HG03442 (cell line): ENCODE data around the gene SCP2.

Experiments
- ATAC-seq: cut with Tn5 transposase; IDR thresholded peaks from one replicate; pipeline ENCODE4 v1.9.1; 2021; ENCODE audit warnings: mild to moderate bottlenecking, moderate library complexity; ENCODE audit not compliant: unreplicated experiment

Gene SCP2

DNA sequence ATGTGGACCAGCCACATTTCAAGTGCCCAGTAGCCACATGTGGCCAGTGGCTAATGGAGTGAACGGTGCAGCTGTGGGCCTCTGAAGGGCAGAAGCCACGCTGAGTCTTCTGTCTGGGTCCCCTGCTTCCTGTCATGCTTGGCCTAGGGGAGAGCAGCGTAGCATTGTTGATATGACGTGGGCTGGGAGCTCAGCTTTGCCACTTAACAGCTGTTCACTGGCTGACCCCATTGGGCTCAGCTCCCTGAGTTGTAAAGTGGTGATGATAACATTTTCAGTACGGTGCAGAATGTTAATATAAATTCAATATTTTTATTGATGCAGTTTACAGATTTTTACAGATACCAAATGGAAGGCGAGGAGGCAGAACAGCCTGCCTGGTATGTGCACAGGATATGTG, 139.4 kb downstream of the SCP2 start:
- ATAC-seq: no peak

- ATAC-seq: no peak
Measured at GRCh38 chr1:53066891-53067738, 140.0 kb downstream of the SCP2 start.

DNA sequence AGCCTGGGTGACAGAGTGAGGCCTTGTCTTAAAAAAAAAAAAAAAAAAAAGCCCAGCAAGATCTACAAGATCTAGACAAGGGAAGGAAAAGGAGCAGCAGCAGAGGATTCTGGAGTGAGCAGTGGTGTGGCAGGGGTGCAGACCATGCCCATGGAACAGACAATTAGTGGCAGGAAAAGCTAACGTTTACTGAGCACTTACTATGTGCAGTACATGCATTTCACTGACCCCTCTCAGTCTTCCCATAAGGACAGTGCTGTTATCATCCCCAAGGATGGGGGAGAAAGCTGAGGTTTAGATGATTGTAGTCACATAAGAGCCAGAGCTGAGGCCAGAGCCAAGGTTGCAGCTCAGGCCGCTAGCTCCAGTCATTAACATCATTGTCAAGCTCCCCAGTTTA, 140.8 kb downstream of the SCP2 start:
- ATAC-seq: no peak

GRCh38 chr1:53068314-53069099, 141.4 kb downstream of the SCP2 start:
- no peak for ATAC-seq

DNA sequence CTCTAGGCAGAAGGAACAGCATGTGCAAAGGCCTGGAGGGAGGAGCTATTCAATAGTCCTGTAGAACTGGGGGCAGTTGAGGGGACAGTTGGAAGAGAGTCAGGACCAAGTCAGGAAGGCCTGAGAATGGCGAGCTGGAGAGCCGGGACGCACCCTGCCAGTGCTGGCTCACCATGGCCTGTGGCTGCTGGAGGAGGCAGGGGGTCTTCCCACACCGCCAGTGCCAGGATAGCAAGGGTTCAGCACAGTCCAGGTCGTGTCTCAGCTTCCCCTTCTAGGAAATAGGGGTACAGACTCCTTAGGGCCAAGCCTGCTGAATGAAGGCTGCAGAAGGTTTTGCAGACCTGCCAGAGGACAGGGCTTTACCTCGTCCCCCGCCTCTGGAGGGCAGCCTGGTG, 142.2 kb downstream of the SCP2 start:
- ATAC-seq: no peak

DNA sequence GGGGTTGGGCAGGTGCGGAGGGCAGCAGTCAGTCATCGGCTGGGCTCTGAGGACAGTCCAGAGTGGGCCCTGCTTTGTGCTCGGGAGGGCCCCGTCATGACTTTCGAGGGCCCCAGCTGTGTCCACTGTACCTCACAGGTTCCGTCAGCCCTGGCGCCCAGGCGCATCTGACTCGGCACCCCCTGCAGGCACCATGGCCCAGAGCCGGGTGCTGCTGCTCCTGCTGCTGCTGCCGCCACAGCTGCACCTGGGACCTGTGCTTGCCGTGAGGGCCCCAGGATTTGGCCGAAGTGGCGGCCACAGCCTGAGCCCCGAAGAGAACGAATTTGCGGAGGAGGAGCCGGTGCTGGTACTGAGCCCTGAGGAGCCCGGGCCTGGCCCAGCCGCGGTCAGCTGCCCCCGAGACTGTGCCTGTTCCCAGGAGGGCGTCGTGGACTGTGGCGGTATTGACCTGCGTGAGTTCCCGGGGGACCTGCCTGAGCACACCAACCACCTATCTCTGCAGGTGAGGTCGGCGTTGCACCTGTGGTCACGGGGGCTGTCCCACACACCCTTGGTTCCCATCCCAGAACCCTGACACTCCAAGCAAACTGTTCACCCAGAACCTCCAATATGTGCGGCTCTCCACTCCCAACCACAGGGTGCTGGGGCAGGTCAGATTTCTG, 142.7 kb downstream of the SCP2 start:
- no peak for ATAC-seq

DNA sequence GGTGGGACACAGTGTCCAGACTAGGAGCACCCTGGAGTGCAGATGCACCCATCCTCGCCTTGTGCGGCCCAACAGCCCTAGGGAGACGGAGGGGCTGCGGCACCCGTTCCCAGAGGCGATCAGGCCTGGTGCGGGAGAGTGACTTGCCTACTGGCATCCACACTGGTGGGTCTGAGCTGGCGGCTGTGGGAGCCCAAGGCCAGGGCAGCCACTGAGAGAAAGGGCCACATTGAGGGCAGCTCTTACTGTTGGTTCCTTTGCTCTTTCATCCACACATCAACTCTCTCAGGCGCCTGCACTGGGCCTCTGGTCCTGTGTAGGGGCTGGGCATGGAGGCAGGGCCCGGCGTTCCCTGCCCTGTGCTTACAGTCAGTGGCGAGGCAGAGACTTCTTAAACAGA, 143.5 kb downstream of the SCP2 start:
- no peak for ATAC-seq

DNA sequence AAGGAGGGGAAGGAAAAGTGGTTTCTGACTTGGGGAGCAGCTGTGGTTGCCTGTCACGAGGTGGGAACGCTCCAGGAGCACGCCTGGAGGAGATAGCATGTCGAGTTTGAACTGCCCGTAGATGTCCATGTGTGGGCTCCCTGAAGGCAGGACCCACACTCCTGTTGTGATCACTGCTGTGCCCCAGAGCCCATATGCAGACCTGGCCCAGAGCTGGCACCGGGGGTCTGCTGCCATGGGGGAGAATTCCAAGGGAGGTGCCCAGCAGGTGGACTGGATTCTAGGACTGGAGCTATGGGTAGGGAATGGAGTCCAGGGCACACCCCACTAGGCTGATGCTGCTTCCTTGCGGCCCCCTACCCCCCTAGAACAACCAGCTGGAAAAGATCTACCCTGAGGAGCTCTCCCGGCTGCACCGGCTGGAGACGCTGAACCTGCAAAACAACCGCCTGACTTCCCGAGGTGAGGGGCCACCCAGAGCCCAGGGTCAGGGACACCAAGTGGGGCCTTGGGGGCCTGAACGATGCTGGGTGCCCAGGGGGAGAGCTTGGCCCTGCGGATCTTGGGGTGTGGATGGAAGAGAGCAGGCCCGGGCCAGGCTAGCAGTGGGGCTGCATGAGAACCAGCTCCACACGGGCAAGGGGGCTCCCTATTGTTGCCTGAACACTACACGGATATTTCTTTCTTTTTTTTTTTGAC, 144.2 kb downstream of the SCP2 start:
- ATAC-seq: no peak

DNA sequence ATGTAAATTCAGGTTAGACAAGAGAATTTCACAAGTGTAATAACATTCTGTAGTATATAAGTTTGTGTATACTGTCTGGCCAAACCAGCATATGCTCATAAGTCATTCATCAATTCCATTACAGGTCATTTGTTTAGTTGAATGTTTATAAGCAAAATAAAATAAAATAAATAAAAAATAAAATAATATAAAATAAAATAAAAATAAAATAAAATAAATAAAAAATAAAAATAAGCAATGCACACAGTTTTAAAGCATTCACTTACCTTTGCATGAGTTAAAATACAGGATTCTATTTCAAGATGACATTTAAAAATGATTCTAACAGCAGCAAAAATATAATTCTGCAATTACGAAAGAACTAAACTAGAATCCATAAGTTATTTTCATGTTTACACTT, 144.8 kb downstream of the SCP2 start:
- ATAC-seq: no peak

GRCh38 chr1:53073287-53073686, 146.2 kb downstream of the SCP2 start:
- ATAC-seq: no peak

DNA sequence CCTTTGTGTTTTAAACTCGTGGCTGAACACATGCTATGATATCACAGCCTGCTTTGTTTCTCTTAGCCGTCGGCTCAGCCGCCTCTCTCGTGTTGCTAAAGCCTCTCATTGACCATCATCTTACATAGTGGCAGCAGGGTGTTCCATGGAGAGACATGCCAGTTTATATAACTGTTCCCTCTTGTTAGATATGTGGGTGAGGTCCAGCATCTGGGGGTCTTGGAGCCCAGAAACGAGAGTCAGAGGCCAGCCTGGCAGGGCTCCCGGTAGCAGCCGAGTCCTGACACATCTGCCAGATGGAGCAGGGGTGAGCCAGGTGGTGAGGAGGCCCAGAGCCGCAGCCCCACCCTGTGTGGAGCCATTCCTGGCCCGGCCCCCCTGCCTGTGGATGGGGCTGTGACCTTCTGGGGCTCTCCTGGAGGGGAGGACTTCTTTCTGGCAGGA, 146.8 kb downstream of the SCP2 start:
- no peak for ATAC-seq

GRCh38 chr1:53074313-53075154, 147.5 kb downstream of the SCP2 start:
- no peak for ATAC-seq

- ATAC-seq: no peak
Measured at GRCh38 chr1:53075206-53075605, 148.1 kb downstream of the SCP2 start.

DNA sequence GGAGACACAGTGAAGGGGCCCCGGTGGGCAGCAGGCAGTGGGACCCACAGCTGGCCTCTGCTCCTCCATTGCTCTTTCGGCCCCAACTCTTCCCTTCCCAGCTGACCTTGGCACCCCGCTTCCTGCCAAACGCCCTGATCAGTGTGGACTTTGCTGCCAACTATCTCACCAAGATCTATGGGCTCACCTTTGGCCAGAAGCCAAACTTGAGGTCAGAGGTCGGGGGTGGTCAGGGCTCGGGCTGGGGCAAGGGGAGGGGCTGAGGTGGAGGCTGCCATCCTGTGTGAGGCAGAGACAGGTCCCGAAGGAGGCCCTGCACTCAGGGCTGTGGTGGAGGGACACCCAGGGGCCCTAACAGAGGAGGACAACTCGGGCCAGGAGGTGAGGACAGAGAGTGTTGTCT, 148.7 kb downstream of the SCP2 start:
- ATAC-seq: no peak

GRCh38 chr1:53076165-53076564, 149.1 kb downstream of the SCP2 start:
- no peak for ATAC-seq

- ATAC-seq: no peak
Measured at GRCh38 chr1:53076721-53077598, 149.9 kb downstream of the SCP2 start.

- ATAC-seq: no peak
Measured at GRCh38 chr1:53077599-53077965, 150.5 kb downstream of the SCP2 start.

DNA sequence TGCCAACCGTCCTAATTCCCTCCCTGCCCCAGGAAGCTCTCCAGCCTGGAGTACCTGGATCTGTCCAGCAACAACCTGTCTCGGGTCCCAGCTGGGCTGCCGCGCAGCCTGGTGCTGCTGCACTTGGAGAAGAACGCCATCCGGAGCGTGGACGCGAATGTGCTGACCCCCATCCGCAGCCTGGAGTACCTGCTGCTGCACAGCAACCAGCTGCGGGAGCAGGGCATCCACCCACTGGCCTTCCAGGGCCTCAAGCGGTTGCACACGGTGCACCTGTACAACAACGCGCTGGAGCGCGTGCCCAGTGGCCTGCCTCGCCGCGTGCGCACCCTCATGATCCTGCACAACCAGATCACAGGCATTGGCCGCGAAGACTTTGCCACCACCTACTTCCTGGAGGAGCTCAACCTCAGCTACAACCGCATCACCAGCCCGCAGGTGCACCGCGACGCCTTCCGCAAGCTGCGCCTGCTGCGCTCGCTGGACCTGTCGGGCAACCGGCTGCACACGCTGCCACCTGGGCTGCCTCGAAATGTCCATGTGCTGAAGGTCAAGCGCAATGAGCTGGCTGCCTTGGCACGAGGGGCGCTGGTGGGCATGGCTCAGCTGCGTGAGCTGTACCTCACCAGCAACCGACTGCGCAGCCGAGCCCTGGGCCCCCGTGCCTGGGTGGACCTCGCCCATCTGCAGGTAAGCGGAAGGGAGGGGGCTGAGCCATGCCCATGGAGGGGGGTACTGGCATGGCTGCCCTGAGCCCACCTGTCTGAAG, 151.4 kb downstream of the SCP2 start:
- no peak for ATAC-seq
